Neural progenitor cell (in vitro differentiated cells): ENCODE results near the gene RELN.

Source experiments
- CTCF ChIP-seq: fragments of 200-600 bp; sonication (generic); IDR thresholded peaks from 2 replicates; pipeline ENCODE4 v1.5.1; 2017; ENCODE audit warnings: antibody characterized with exemption, mild to moderate bottlenecking
- EZH2 ChIP-seq: fragments of 200-600 bp; sonication (generic); IDR thresholded peaks from 2 replicates; pipeline ENCODE4 v1.6.1; 2017; ENCODE audit warnings: antibody characterized with exemption, mild to moderate bottlenecking, moderate library complexity
- EZH2phosphoT487 ChIP-seq: fragments of 200-600 bp; sonication (generic); IDR thresholded peaks from 2 replicates; pipeline ENCODE4 v1.6.1; 2017; ENCODE audit warnings: antibody characterized with exemption

DNA sequence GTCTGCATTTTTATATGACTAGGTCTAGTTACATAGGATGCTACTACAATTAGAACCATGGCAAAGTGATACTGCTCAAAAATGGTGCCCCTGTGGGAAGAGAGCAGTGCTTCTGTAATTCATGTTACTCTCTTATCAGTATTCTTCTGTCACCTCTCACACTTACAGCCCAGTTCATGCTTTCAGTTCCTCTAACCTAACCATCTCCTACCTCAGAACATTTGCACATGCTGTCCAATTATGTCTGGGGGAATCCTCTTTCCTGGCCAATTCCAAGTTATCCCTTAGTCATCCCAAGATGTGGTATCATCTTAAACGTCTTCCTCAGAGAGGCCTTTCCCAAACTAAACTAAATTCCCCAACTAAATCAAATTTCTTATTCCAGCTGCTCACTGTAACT lies 190.2 kb downstream of the RELN start:
- no peak for TF ChIP-seq CTCF
- TF ChIP-seq EZH2: no peak
- TF ChIP-seq EZH2phosphoT487: no peak
